Osteocyte (in vitro differentiated cells): ENCODE data around the gene PIK3CG. TPM values are rescaled to one million over a fixed set of nuclear protein-coding genes. Genes with fewer than 3 reads are reported as not detected.

Experiments
- DNase-seq: peaks from one replicate; pipeline ENCODE4 v3.0.0; 2021; ENCODE audit warnings: mixed read lengths; ENCODE audit not compliant: unreplicated experiment; ENCODE audit errors: extremely low spot score
- H3K27ac Mint-ChIP-seq: one replicate; pipeline ENCODE4 v1.8.0; 2021; ENCODE audit warnings: mild to moderate bottlenecking, mixed read lengths; ENCODE audit not compliant: unreplicated experiment
- H3K27me3 Mint-ChIP-seq: one replicate; pipeline ENCODE4 v1.8.0; 2021; ENCODE audit warnings: mixed read lengths; ENCODE audit not compliant: unreplicated experiment
- H3K36me3 Mint-ChIP-seq: one replicate; pipeline ENCODE4 v1.8.0; 2021; ENCODE audit warnings: mixed read lengths; ENCODE audit not compliant: unreplicated experiment
- H3K4me1 Mint-ChIP-seq: one replicate; pipeline ENCODE4 v1.8.0; 2021; ENCODE audit warnings: mixed read lengths; ENCODE audit not compliant: unreplicated experiment
- H3K4me3 Mint-ChIP-seq: one replicate; pipeline ENCODE4 v1.8.0; 2021; ENCODE audit warnings: mild to moderate bottlenecking, moderate library complexity, mixed read lengths; ENCODE audit not compliant: unreplicated experiment
- H3K9me3 Mint-ChIP-seq: one replicate; pipeline ENCODE4 v1.8.0; 2021; ENCODE audit warnings: mixed read lengths; ENCODE audit not compliant: unreplicated experiment
- total RNA-seq: library from RNA; stranded (reverse); gene quantifications from 2 replicates; pipeline ENCODE4 v1.2.1, GENCODE V29; 2021
- TF ChIP-seq, protein P1 (sequence below): fragments of 200-600 bp; sonication (generic); IDR thresholded peaks from 2 replicates; pipeline ENCODE4 v1.5.0; 2021; ENCODE audit warnings: antibody characterized with exemption, mild to moderate bottlenecking, moderate library complexity

The PIK3CG gene
- total RNA-seq, 1 donor from 2014 or later, result not detected

DNA sequence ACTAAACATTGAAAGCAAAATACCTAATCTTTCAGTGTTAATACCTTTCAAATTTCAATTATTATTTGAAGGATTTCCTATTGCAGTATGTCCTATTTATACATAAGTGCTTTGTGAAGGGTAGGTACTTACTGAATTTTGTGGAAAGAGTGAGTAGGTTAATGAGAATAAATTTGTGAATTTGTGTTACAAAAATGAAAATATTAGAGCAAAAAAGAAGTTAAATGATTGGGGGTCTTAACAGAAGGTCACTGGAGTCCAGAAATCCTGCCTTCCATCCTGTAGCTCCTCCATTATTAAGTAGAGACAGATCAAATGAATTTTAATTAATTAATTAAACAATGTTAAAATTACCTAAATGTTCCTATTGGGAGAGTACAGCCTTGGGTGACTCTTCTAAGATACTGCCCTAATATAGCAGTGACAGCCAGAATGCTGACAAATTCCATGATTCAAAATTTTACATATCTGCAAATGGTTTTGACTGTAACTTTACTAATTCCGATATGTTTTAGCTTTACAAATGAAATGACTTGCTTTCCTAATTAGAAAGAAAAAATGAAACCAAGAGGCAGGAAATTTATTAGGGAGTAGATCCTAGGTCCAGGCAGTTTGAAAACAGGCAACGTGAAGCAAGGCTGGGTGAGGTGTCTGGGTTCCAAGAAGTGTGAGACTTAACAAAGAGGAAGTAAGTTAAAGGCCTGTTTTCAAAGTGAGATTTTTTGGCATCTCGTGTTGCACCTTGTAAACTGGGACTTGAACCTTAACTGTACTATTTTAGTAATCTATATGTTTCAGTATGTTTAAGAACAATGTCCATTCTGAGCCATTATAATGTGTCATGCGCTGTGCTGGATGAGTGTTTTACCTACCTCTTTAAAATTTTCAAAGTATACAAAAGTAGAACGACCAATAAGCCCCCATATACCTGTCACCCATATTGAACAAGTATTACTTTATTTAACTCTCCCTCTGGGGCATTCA is 1.5 kb downstream of the PIK3CG start:
- Mint-ChIP-seq H3K36me3 (no peaks in the 10 kb centered on the region), H3K27ac (no peak overlapping the region), H3K4me1 (no peaks in the 10 kb centered on the region), H3K9me3 (no peaks in the 10 kb centered on the region), H3K4me3 (no peak overlapping the region), H3K27me3 (peaks cover 2% of the 10 kb centered on the region)
- TF ChIP-seq, protein P1, sequence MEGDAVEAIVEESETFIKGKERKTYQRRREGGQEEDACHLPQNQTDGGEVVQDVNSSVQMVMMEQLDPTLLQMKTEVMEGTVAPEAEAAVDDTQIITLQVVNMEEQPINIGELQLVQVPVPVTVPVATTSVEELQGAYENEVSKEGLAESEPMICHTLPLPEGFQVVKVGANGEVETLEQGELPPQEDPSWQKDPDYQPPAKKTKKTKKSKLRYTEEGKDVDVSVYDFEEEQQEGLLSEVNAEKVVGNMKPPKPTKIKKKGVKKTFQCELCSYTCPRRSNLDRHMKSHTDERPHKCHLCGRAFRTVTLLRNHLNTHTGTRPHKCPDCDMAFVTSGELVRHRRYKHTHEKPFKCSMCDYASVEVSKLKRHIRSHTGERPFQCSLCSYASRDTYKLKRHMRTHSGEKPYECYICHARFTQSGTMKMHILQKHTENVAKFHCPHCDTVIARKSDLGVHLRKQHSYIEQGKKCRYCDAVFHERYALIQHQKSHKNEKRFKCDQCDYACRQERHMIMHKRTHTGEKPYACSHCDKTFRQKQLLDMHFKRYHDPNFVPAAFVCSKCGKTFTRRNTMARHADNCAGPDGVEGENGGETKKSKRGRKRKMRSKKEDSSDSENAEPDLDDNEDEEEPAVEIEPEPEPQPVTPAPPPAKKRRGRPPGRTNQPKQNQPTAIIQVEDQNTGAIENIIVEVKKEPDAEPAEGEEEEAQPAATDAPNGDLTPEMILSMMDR, result no peak
- DNase-seq, result no peak

DNA sequence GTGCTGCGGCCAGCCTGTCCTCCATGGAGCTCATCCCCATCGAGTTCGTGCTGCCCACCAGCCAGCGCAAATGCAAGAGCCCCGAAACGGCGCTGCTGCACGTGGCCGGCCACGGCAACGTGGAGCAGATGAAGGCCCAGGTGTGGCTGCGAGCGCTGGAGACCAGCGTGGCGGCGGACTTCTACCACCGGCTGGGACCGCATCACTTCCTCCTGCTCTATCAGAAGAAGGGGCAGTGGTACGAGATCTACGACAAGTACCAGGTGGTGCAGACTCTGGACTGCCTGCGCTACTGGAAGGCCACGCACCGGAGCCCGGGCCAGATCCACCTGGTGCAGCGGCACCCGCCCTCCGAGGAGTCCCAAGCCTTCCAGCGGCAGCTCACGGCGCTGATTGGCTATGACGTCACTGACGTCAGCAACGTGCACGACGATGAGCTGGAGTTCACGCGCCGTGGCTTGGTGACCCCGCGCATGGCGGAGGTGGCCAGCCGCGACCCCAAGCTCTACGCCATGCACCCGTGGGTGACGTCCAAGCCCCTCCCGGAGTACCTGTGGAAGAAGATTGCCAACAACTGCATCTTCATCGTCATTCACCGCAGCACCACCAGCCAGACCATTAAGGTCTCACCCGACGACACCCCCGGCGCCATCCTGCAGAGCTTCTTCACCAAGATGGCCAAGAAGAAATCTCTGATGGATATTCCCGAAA is 2.7 kb downstream of the PIK3CG start:
- Mint-ChIP-seq H3K4me1 (no peaks in the 10 kb centered on the region), H3K27ac (no peak overlapping the region), H3K36me3 (no peaks in the 10 kb centered on the region), H3K4me3 (no peak overlapping the region), H3K9me3 (no peaks in the 10 kb centered on the region), H3K27me3 (peaks cover 10% of the 10 kb centered on the region)
- TF ChIP-seq, protein P1, result no peak
- peak; percentile 82 for DNase-seq

DNA sequence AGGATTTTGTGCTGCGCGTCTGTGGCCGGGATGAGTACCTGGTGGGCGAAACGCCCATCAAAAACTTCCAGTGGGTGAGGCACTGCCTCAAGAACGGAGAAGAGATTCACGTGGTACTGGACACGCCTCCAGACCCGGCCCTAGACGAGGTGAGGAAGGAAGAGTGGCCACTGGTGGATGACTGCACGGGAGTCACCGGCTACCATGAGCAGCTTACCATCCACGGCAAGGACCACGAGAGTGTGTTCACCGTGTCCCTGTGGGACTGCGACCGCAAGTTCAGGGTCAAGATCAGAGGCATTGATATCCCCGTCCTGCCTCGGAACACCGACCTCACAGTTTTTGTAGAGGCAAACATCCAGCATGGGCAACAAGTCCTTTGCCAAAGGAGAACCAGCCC is 3.3 kb downstream of the PIK3CG start:
- H3K27me3 Mint-ChIP-seq, result peaks cover 12% of the 10 kb centered on the region

DNA sequence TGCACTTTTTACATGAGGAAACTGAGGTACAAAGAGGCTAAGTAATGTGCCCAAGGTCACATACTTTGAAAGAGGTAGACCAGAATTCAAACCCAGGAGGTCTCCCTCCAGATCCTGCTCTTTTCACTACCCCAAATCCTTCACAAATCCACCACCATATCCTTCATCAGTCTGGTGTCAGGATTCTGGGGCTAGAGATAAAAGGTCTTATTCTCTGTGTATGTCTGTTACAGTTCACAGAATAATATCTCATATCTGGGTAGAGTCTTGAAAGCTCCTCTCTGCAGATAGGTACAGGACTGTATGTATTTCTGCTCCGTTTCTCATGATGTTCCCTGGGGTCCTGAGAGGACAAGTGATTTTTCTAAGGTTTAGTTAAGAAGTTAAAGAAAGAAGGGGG is 4.9 kb downstream of the PIK3CG start:
- no peak for DNase-seq
- H3K36me3 Mint-ChIP-seq, result no peaks in the 10 kb centered on the region
- TF ChIP-seq, protein P1, result no peak
- H3K9me3 Mint-ChIP-seq, result no peaks in the 10 kb centered on the region
- no peaks in the 10 kb centered on the region for H3K4me1 Mint-ChIP-seq
- peaks cover 20% of the 10 kb centered on the region for H3K27me3 Mint-ChIP-seq
- H3K4me3 Mint-ChIP-seq, result no peak overlapping the region
- H3K27ac Mint-ChIP-seq, result no peak overlapping the region

More for the DNA sequence above, 3.3 kb downstream of the PIK3CG start:
- Mint-ChIP-seq H3K9me3 (no peaks in the 10 kb centered on the region), H3K4me3 (no peak overlapping the region), H3K4me1 (no peaks in the 10 kb centered on the region), H3K27ac (no peak overlapping the region), H3K36me3 (no peaks in the 10 kb centered on the region)
- peak; percentile 75 for DNase-seq
- TF ChIP-seq, protein P1, result no peak

DNA sequence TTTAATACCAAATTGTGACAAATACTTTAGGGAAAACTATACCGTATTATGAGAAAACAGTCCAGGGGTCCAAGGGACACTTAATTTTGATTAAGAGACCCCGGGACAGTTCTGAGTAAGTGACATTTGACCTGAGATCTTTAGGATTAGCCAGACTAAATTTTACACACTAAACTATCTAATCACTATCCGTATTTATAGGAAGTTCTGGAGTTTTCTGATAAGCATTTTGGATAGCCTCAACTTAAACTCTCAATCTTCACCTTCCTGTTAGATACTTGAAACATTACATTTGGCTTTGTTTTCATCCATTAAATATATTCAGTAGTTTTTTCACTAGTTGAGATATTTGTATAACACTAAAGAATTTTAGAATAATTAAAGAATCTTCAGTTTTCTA is 5.4 kb downstream of the PIK3CG start:
- TF ChIP-seq, protein P1, result no peak

More for the DNA sequence above, 5.4 kb downstream of the PIK3CG start:
- Mint-ChIP-seq H3K27ac (no peak overlapping the region), H3K27me3 (peaks cover 20% of the 10 kb centered on the region), H3K4me3 (no peak overlapping the region), H3K36me3 (no peaks in the 10 kb centered on the region), H3K9me3 (no peaks in the 10 kb centered on the region), H3K4me1 (no peaks in the 10 kb centered on the region)
- no peak for DNase-seq
